HG02571 (cell line): Measurements from ENCODE around the gene PKP4.
"Not testable (repeated sequence)": the region's sequence is repeated elsewhere in the genome, so short reads cannot be mapped to it uniquely, and the experiment has no call there.

Experiments used
- ATAC-seq: cut with Tn5 transposase; IDR thresholded peaks from one replicate; pipeline ENCODE4 v1.9.1; 2021; ENCODE audit warnings: mild to moderate bottlenecking, moderate library complexity; ENCODE audit not compliant: unreplicated experiment

PKP4 gene, protein sequence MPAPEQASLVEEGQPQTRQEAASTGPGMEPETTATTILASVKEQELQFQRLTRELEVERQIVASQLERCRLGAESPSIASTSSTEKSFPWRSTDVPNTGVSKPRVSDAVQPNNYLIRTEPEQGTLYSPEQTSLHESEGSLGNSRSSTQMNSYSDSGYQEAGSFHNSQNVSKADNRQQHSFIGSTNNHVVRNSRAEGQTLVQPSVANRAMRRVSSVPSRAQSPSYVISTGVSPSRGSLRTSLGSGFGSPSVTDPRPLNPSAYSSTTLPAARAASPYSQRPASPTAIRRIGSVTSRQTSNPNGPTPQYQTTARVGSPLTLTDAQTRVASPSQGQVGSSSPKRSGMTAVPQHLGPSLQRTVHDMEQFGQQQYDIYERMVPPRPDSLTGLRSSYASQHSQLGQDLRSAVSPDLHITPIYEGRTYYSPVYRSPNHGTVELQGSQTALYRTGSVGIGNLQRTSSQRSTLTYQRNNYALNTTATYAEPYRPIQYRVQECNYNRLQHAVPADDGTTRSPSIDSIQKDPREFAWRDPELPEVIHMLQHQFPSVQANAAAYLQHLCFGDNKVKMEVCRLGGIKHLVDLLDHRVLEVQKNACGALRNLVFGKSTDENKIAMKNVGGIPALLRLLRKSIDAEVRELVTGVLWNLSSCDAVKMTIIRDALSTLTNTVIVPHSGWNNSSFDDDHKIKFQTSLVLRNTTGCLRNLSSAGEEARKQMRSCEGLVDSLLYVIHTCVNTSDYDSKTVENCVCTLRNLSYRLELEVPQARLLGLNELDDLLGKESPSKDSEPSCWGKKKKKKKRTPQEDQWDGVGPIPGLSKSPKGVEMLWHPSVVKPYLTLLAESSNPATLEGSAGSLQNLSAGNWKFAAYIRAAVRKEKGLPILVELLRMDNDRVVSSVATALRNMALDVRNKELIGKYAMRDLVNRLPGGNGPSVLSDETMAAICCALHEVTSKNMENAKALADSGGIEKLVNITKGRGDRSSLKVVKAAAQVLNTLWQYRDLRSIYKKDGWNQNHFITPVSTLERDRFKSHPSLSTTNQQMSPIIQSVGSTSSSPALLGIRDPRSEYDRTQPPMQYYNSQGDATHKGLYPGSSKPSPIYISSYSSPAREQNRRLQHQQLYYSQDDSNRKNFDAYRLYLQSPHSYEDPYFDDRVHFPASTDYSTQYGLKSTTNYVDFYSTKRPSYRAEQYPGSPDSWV

DNA sequence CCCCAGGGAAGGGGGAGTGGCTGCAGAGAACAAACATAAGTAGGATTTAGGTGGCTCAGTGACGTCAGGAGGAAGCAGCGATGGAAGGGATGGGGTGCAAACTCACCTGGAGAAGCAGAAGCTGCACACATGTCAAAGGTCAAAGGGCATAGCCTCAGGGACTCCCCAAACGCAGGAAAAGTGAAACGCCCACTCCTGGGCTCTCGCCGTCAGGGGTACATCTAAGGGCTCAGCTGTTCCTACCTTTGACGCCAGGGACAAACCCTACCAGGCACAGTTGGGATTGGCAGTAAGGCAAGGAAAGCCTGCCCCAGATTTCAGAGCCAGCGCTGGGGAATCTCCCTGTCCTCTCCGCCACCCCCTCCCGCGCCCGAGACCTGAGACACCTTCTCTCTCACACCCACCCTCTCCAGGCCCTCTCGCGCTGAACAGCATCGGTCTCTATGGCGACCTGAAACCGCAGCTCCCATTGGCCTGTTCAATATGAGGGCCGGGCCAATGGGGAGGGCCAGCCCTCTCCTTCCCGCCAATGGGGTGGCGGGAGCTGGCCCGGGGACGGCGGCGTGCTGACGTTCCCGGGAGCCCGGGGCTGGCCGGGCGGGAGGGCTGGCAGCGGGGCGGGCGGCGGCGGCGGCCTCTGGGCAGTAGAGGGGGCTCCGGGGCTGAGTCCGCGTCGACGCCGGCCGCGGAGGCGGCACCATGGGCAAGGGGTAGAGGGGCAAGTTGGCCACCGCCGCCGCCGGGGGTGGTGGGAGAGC, at the start of gene PKP4, which contains the start of gene CCDC148:
TSS of gene PKP4 (plus strand) at position 644 of the 758 bp plus-strand sequence. CDS start 76,233 bp downstream, outside the sequence.
TSS of gene CCDC148 (minus strand) at position 445 of the 758 bp plus-strand sequence. CDS start at position 131, 314 bp downstream.
- ATAC-seq = peak; percentile 94

DNA sequence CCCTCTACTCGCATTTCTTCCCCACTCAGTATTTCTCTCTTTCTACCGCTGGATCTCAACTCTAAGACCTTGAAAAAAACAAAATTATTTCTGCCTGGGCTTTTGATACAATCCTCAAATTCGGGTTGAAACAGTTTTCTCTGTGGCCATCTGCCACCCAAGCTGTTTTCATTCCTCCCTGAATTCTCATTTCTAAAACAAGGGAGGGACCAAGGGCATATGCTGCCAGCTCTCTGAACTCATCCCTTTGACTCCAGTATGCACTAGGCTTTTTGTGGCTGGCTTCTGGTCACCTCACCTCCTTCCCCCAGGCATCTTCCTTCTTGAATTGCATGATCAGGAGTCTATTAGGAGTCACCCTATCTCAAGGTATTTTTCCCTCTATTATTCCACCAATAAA, 49.7 kb upstream of the PKP4 start:
- no peak for ATAC-seq

DNA sequence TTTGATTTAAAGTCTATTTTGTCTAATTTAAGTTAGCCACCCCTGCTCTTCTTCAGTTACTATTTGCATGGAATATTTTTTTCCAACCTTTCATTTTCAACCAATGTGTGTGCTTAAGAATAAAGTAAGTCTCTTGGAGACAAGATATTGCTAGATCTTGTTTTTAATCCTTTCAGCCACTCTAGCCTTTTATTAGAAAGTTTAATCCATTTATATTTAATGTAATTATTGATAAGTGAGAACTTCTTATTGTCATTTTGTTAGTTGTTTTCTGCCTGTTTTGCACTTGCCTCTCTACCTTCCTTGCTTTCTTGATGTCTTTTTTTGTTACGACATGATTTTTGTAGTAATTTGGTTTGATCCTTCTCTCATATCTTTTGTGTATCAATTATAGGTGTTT, 46.6 kb upstream of the PKP4 start:
- no peak for ATAC-seq

DNA sequence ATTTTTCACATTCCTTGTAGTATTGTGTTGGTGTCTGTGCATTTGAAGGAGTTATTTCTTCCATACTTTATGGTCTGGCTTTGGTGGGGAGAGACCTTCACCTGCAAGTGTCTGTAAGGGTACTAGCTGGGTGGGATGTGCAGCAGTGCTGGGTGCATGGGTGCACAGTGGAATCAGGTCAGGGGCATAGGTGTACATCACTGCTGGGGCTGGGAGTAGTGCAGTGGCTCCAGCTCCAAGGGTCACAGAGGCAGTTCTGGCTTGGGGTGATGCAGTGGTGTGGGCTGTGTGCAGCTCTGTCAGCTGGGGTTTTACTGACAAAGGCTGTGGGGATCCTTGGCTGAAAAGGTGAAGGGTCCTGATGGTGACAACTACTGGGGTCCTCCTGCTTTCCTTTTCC, 45.0 kb upstream of the PKP4 start:
- ATAC-seq = no peak

DNA sequence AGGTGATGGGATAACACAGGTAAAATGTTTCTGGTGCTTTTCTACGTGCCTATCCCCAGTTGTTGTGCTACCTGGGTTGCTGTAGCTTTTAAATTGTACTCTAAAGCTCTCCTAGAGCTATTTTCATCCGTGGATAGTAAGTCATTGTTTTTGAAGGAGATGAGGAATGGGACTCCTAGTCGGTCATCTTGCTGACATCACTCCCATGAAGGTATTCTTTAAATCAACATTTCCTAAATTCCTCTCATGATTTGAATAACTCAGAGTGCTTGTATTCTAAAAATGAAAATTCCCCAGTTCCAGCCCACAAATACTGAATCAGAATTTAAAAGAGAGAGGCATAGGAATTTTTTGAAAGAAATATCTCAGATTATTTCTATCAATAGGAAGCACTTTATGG, 44.5 kb upstream of the PKP4 start:
- ATAC-seq = no peak

DNA sequence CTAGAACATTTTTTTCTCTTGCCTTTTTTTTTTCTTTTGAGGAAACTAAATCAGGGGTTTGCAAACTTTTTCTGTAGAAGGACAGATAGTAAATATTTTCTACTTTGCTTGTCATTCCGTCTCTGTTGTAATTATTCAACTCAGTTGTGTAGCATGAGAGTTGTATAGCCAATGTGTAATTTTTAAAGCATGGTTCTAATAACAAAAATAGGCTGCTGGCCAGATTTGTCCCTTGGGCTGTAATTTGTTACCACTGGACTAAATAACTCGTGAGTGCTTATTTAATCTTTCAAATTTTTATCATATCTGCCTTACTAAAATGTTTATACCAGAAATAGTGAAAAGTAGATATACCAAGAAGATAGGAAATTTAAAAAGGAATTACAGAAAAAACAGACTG, 43.2 kb upstream of the PKP4 start:
- no peak for ATAC-seq

DNA sequence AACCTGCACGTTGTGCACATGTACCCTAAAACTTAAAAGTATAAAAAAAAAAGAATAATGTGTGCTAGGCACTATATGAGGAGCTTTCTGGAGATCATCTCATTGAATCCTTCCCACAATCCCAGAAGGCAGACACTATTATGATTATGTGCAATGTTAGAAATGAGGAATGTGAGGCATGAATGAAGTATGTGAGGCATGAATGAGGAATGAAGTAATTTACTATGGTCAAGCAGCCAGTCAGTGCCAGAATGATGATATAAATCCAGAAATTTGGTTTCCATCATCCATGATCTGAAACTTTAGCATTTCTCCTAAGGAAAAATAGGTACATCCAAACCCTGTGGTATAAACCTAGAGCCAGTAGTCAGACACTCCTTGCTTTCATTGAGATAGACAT, 42.2 kb upstream of the PKP4 start:
- no peak for ATAC-seq

DNA sequence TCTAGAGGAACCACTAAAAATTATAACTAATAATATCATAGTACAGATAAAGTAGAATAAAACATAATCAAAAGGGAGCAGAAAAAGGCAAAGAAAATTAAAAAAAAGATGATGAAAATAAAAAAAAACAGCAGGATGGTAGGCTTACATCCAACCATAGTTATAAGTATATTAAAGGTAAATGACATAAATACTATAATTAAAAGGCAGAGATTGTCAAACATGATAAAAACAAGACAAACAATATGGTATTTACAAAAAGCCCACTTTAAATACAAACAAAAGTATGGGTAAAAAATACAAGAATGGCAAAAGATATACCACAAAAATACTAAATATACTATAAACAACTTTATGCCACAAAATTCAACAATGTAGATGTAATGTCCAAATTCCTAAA, 24.6 kb upstream of the PKP4 start:
- no peak for ATAC-seq

DNA sequence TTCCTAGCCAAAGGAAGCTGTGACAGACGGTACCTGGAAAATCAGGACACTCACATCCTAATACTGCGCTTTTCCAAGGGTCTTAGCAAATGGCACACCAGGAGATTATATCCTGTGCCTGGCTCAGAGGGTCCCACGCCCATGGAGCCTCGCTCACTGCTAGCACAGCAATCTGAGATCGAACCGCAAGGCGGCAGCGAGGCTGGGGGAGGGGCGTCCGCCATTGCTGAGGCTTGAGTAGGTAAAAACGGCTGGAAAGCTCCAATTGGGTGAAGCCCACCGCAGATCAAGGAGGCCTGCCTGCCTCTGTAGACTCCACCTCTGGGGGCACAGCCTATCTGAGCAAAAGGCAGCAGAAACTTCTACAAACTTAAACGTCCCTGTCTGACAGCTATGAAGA, 23.0 kb upstream of the PKP4 start:
- ATAC-seq = not testable (repeated sequence)

DNA sequence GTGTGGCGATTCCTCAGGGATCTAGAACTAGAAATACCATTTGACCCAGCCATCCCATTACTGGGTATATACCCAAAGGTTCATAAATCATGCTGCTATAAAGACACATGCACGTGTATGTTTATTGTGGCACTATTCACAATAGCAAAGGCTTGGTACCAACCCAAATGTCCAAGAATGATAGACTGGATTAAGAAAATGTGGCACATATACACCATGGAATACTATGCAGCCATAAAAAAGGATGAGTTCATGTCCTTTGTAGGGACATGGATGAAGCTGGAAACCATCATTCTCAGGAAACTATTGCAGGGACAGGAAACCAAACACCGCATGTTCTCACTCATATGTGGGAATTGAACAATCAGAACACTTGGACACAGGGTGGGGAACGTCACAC, 17.7 kb upstream of the PKP4 start:
- ATAC-seq = not testable (repeated sequence)

DNA sequence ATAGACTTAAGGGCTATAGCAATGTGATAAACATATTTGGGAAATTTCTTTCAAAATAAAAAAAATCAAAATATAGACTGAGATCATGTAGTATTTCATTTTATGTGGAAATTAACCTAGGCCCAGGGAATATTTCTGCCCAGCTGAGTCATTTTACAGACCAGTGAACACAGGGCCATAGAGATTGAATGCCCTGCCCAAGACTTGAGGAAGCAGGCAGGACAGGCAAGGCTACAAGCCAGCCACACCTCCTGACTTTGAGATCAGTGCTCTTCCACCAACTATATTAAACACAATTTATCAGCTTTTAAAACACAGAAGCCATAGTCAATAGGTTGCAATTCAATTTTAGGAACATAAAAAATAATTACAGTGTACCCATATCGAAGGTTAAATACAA, 13.1 kb upstream of the PKP4 start:
- ATAC-seq = no peak

DNA sequence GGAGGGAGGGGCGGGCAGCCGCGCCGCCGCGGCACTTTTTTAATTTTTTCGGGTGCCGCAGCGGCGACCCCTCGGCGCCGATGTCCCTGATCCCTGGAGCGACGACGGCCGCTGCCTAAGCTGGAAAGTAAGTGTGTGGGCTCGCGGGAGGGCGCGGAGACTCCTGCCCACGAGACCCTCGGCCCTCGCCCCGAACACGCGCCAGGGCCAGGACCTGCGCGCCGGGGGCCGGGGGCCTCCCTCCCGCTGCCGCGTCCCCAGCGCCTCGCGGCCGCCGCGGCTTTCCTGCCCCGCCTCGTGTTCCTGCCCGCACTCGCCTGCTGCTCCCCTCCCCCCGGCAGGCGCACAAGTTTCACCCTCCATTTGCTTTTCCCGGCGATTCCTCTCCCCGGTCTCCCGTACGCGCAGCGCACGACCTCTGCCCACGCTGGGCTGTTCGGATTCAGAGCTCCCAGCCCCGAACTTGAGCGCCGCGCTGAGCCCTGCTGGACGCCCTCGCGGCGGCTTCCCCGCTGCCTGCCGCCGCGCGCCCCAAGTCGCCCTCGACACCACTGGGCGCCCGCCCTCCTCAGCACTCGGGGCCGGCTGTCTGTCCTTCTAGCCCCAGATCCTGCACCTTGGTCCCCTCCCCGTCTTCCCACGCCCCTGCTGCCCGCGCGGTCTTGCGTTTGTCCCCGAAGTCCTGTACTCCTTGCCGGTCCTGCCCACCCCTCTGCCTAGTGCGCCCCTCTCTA, 507 bp downstream of the PKP4 start:
- ATAC-seq = peak; percentile 38

DNA sequence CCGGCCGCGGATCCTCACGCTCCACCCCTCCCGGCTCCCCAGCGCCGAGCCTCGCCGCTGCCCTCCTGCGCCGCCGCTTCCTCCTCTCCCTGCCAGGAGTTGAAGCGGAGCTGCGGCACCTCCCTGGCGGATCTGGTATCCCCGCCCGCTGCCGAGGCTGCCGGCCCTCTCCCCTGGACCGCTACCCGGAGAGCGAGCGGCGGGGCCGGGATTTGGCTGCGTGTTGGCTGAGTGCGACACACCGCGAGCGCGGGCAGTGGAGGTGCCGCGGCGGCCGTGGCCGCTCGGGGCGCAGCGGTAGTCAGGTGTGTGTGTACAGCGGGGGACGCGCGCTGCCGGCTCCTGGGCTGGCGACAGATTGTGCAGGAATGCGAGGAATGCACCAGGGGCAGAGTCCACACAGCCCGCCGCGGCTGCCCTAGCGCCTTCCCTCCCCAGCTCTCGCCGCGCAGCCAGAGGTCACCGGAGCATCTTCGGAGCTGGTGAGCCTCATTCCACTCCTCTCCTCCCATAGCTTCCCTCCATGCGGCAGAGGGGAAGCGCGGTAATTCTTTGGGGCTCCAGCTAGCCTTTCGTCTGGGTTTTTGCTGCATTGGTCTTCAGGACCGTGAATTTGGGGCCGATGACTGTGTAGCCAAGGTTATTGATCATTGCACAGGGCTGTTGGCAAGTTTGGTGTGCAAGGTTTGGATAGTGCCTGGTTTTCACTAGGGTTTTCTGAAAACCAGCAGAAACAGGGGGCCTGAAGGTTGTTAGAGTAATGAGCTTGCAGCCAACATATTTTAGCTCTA, 1.3 kb downstream of the PKP4 start:
- peak; percentile 46 for ATAC-seq

DNA sequence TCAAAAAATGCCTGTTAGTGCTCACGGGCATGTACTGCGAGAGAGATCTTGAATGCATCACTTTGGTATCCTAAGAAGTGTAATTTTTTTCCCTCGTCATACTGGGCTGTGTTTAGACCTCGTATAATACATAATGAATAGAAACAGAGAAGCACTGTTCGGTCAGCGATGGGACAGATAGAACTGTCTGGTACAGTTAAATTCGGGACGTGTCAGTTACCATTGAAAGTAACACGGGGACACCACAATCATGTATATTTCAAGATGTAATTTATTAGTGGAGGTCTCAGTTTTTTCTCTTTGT, 1.8 kb downstream of the PKP4 start:
- ATAC-seq = no peak

DNA sequence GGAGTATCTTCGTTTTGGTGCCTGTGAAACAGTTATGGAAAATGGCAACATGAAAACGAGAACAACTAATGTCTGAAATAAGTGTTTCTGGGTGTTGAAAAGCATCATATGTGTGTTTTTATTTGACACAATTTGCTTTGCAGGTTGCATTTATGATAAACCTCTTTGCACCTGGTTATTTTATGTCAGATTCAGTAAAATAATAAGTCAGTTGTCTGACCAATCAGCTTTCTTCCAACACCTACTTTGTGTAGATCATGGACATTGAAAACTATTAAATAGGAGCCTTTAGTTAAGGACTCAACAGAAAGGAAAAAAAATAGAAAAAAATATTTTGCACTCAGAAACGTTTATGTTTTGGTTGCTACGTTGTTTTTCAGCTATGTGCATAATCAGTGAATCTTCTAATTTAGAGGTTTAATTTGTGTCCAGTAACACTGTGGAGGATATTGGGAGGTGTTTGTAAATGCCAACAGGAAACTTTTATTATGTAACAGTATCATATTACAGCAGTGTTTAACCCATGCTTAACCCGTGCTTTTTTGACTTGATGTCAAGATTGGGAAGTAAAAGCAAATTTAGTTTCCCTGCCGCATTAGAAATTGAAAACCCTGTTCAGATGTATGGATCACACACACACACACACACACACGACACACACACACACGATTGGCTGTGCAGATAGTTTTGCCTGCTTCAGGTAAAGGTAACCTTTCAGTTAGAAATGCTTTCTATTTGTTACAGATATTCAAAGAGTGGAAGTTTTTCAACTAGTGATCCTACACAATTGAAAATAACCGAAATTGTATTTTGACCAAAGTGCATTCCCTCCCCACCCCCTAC, 2.6 kb downstream of the PKP4 start:
- ATAC-seq = no peak

DNA sequence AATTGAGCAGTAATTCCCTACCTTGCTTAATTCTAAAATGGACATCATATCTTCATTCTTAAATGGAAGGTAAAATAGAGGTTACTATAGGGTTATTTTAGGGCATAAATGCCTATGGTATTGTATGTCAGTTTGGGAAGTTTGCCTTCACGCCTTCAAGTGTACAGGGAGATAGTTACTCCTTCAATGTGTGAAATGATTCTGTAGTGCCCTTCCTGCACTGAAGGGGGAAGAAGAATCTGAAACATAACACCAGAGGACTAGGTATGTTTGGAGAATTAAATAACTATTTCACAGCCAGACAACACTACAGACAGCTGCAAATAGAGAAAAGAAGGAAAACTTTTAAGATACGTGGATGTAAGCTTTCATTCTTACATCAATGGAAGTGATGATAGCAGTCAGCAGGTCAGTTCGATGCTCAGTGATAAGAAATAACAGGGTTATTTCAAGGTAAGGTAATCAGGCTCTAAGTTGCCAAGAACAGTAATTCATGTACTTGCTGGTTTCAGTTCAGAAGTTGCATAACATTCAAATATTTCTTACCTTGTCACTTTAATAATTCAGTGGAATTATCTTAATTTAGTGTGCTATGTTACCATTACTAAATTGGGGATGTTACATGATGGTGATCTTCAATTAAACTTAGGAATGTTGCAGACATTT, 4.0 kb downstream of the PKP4 start:
- no peak for ATAC-seq

DNA sequence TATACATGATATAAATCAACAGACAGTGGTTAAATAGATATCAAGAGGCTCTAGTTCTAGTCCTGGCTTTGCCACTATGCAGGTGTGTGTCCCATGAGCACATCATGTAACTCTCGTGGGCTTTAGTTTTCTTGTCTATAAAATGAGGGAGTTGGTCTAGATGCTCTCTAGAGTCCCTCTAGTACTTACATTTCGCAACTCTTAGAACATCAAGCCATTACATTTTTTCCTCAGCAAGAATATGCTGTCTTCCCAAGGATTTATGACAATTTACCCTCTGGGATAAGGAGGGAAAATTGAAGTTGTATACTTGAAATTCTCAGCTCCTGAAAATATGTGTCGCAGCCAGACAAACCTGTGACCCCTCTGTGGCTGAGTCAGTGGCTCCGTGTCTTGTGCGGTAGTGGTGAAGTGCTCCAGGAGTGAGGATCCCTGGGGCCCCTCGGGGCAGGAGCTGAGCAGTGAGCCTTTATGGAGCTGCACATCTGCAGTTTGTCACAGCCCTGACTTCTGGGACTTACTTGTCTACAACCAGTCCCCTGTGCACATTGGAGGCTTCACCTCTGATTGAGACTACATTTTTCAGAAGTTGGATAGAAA, 6.8 kb downstream of the PKP4 start:
- ATAC-seq = no peak
